ENCODE data around the gene MPG. TPM values are rescaled to one million over a fixed set of nuclear protein-coding genes. Genes with fewer than 3 reads are reported as not detected.

MPG gene
- total and polyA plus RNA-seq, 4 donors: 25.4 to 84.1 (median 37.5) TPM

GRCh38 chr16:133716-134115, 55.7 kb downstream of the MPG start:
- WGBS: 94% methylated on average over 2 of the region's 2 CpGs
- Histone ChIP-seq H3K36me3 (ENCODE audit: control insufficient read depth in 4 of 4, insufficient read depth in 3 of 4, low read depth in 1 of 4, low read length in 3 of 4) (no peaks in the 10 kb centered on the region), H3K27me3 (ENCODE audit: control insufficient read depth in 4 of 4, insufficient read depth in 4 of 4, low read length in 3 of 4) (no peaks in the 10 kb centered on the region), H3K4me1 (ENCODE audit: control insufficient read depth in 4 of 4, insufficient read depth in 4 of 4, low read length in 3 of 4) (peaks cover 0 to 6% (median 1%) of the 10 kb centered on the region in 4 donors), H3K9me3 (ENCODE audit: control insufficient read depth in 4 of 4, low read length in 3 of 4) (no peaks in the 10 kb centered on the region), H3K9ac (ENCODE audit: low read depth in 1 of 2, low read length in 2 of 2) (no peak overlapping the region), H3K27ac (ENCODE audit: low read depth in 1 of 2, low read length in 2 of 2) (no peak overlapping the region), H3K4me3 (ENCODE audit: low read depth in 1 of 3, low read length in 3 of 3) (no peak overlapping the region)
- DNase-seq (ENCODE audit: low spot score): no peak
- no peak for TF ChIP-seq FOXA2 (IDR thresholded peaks at IDR 0.05)
- TF ChIP-seq SP1 (IDR thresholded peaks at IDR 0.05): no peak
- no peak for TF ChIP-seq RAD21 (IDR thresholded peaks at IDR 0.05)
- TF ChIP-seq NR2F2 (IDR thresholded peaks at IDR 0.05): no peak
- TF ChIP-seq RXRA (IDR thresholded peaks at IDR 0.05): no peak
- no peak for TF ChIP-seq EGR1 (IDR thresholded peaks at IDR 0.05; ENCODE audit: low read depth in 2 of 2)
- TF ChIP-seq ZBTB33 (IDR thresholded peaks at IDR 0.05): no peak
- TF ChIP-seq JUND (IDR thresholded peaks at IDR 0.05): no peak
- no peak for TF ChIP-seq MAX (IDR thresholded peaks at IDR 0.05)
- no peak for TF ChIP-seq REST (IDR thresholded peaks at IDR 0.05)
- no peak for TF ChIP-seq FOXA1 (IDR thresholded peaks at IDR 0.05)
- no peak for TF ChIP-seq TAF1 (conservative IDR thresholded peaks at IDR 0.05)
- TF ChIP-seq HNF4G (IDR thresholded peaks at IDR 0.05): no peak
- no peak for TF ChIP-seq YY1 (IDR thresholded peaks at IDR 0.05)
- TF ChIP-seq GABPA (IDR thresholded peaks at IDR 0.05 in 1 of 2, conservative IDR thresholded peaks at IDR 0.05 in 1 of 2): no peak
- TF ChIP-seq HNF4A (conservative IDR thresholded peaks at IDR 0.05): no peak
- no peak for TF ChIP-seq ATF3 (IDR thresholded peaks at IDR 0.05)
- TF ChIP-seq CTCF (IDR thresholded peaks at IDR 0.05; ENCODE audit: low read depth, low read length, missing input control): no peak

Small RNA genes lying within 50 kb of the gene (small RNA-seq; reads per million reads assigned to genes)
- not detected for gene Z69720.2

Other genes starting within 250 kb of the MPG start
- gene POLR3K, start 24.6 kb upstream of the MPG start, total RNA-seq: 1 to 10 TPM; 2.8 to 8.3 TPM
- gene POLR3K, start 24.6 kb upstream of the MPG start, polyA plus RNA-seq: 1 to 10 TPM; 6.5 to 9.8 TPM
- 10 to 100 TPM; 15.1 to 17.3 TPM for gene SNRNP25, start 24.4 kb upstream of the MPG start, total RNA-seq
- gene SNRNP25, start 24.4 kb upstream of the MPG start, polyA plus RNA-seq: 10 to 100 TPM; 18.1 to 22.2 TPM
- 1 to 10 TPM; 2.1 to 6.2 TPM for gene RHBDF1, start 5.6 kb upstream of the MPG start, total RNA-seq
- 1 to 10 TPM; 1.8 to 4.9 TPM for gene RHBDF1, start 5.6 kb upstream of the MPG start, polyA plus RNA-seq
- 10 to 100 TPM in 1 of 2 donors, 1 to 10 TPM in 1; 9.7 to 35.9 TPM for gene NPRL3, start 60.4 kb downstream of the MPG start, total RNA-seq
- 10 to 100 TPM in 1 of 2 donors, 1 to 10 TPM in 1; 5.3 to 10.3 TPM for gene NPRL3, start 60.4 kb downstream of the MPG start, polyA plus RNA-seq
- gene HBZ, start 74.4 kb downstream of the MPG start, total RNA-seq: 10 to 100 TPM in 1 of 2 donors, not detected in 1; 55.8 TPM
- gene HBZ, start 74.4 kb downstream of the MPG start, polyA plus RNA-seq: not detected
- gene HBM, start 87.8 kb downstream of the MPG start, total RNA-seq: 1,000 to 10,000 TPM in 1 of 2 donors, not detected in 1; 2,893 TPM
- gene HBM, start 87.8 kb downstream of the MPG start, polyA plus RNA-seq: under 1 TPM in 1 of 2 donors, not detected in 1; 0.28 TPM
- over 10,000 TPM in 1 of 2 donors, 1 to 10 TPM in 1; 2.8 to 36,951 TPM for gene HBA2, start 94.7 kb downstream of the MPG start, total RNA-seq
- 10 to 100 TPM; 15.5 to 76.5 TPM for gene HBA2, start 94.7 kb downstream of the MPG start, polyA plus RNA-seq
- over 10,000 TPM in 1 of 2 donors, 1 to 10 TPM in 1; 3.5 to 19,034 TPM for gene HBA1, start 98.5 kb downstream of the MPG start, total RNA-seq
- 10 to 100 TPM; 18.5 to 41.6 TPM for gene HBA1, start 98.5 kb downstream of the MPG start, polyA plus RNA-seq
- gene HBQ1, start 102.2 kb downstream of the MPG start, total RNA-seq: 10 to 100 TPM in 1 of 2 donors, not detected in 1; 50.9 TPM
- not detected for gene HBQ1, start 102.2 kb downstream of the MPG start, polyA plus RNA-seq
- 10 to 100 TPM; 19.5 to 34.3 TPM for gene LUC7L, start 151.2 kb downstream of the MPG start, total RNA-seq
- 10 to 100 TPM; 11.5 to 19.8 TPM for gene LUC7L, start 151.2 kb downstream of the MPG start, polyA plus RNA-seq
- 10 to 100 TPM; 26.6 to 29.0 TPM for gene FAM234A, start 156.6 kb downstream of the MPG start, total RNA-seq
- gene FAM234A, start 156.6 kb downstream of the MPG start, polyA plus RNA-seq: 10 to 100 TPM; 24.1 to 39.7 TPM
- gene RGS11, start 197.7 kb downstream of the MPG start, total RNA-seq: 1 to 10 TPM in 1 of 2 donors, not detected in 1; 1.6 TPM
- gene RGS11, start 197.7 kb downstream of the MPG start, polyA plus RNA-seq: under 1 TPM; 0.51 to 0.77 TPM
- under 1 TPM in 1 of 2 donors, not detected in 1; 0.08 TPM for gene ARHGDIG, start 202.4 kb downstream of the MPG start, total RNA-seq
- gene ARHGDIG, start 202.4 kb downstream of the MPG start, polyA plus RNA-seq: not detected
- under 1 TPM in 1 of 2 donors, not detected in 1; 0.09 TPM for gene PDIA2, start 204.9 kb downstream of the MPG start, total RNA-seq
- gene PDIA2, start 204.9 kb downstream of the MPG start, polyA plus RNA-seq: under 1 TPM in 1 of 2 donors, not detected in 1; 0.03 TPM

All from liver (tissue), 10 donors.